HepG2 (cell line): ENCODE measurements around the gene THAP5. TPM values are rescaled to one million over a fixed set of nuclear protein-coding genes. Genes with fewer than 3 reads are reported as not detected.

ENCODE experiments used
- CEBPG ChIP-seq: IDR thresholded peaks from 2 replicates; pipeline ENCODE4 v1.6.1; 2016
- FOXK2 ChIP-seq: fragments of 450-650 bp; IDR thresholded peaks from 2 replicates; pipeline ENCODE4 v1.6.1; 2016
- ISL2 ChIP-seq: sonication (generic); formaldehyde crosslinking; IDR thresholded peaks from 2 replicates; pipeline ENCODE4 v1.5.0; 2020; ENCODE audit warnings: missing genetic modification reagents
- MYC ChIP-seq: sonication (generic); formaldehyde crosslinking; IDR thresholded peaks from 2 replicates; pipeline ENCODE4 v1.9.0; 2021; ENCODE audit warnings: missing genetic modification reagents, borderline replicate concordance
- MYNN ChIP-seq: sonication (generic); formaldehyde crosslinking; IDR thresholded peaks from 2 replicates; pipeline ENCODE4 v1.4.0; 2020; ENCODE audit warnings: mild to moderate bottlenecking, low read depth, missing genetic modification reagents
- NCOA1 ChIP-seq: sonication (generic); formaldehyde crosslinking; IDR thresholded peaks from 2 replicates; pipeline ENCODE4 v1.9.0; 2021; ENCODE audit warnings: missing genetic modification reagents
- PLRG1 ChIP-seq: fragments of 450-650 bp; conservative IDR thresholded peaks from 2 replicates; pipeline ENCODE4 v1.6.1; 2016
- POLR2A ChIP-seq, 2 experiments: IDR thresholded peaks; 2 replicates each; pipeline ENCODE4 v1.6.1; 2011; ENCODE audit warnings: low read depth in 2 of 2, low read length in 2 of 2, mild to moderate bottlenecking in 1 of 2, moderate library complexity in 1 of 2; ENCODE audit not compliant: insufficient read depth in 1 of 2
- SP1 ChIP-seq, 2 experiments: fragments of 450-650 bp in 1 of 2; sonication (generic) in 1 of 2; formaldehyde crosslinking in 1 of 2; IDR thresholded peaks; 2 replicates each; pipeline versions ENCODE4 v1.4.0 to v1.6.1; 2016 to 2020; ENCODE audit warnings: missing genetic modification reagents in 1 of 2
- YEATS2 ChIP-seq: sonication (generic); formaldehyde crosslinking; IDR thresholded peaks from 2 replicates; pipeline ENCODE4 v1.4.0; 2020; ENCODE audit warnings: missing genetic modification reagents, borderline replicate concordance
- ZNF205 ChIP-seq: IDR thresholded peaks from 2 replicates; pipeline ENCODE4 v1.6.1; 2018; ENCODE audit warnings: missing biosample characterization, missing genetic modification reagents
- ZNF263 ChIP-seq: sonication (generic); formaldehyde crosslinking; IDR thresholded peaks from 2 replicates; pipeline ENCODE4 v1.4.0; 2020; ENCODE audit warnings: missing genetic modification reagents
- ZNF30 ChIP-seq: sonication (generic); formaldehyde crosslinking; IDR thresholded peaks from 2 replicates; pipeline ENCODE4 v1.5.0; 2020; ENCODE audit warnings: mild to moderate bottlenecking, missing genetic modification reagents
- ZNF879 ChIP-seq: sonication (generic); formaldehyde crosslinking; IDR thresholded peaks from 2 replicates; pipeline ENCODE4 v1.8.1; 2023; ENCODE audit warnings: missing genetic modification reagents
- polyA plus RNA-seq, 8 experiments: library from polyadenylated mRNA; depleted of rRNA in 3 of 8; stranded (reverse) in 7 of 8; unstranded in 1 of 8; fragments of >200 nt; fragmentation: Illumina TruSeq in 4 of 8; extraction: Trizol in 4 of 8; gene quantifications; 2 replicates each; pipeline versions ENCODE4 v1.2.1 to v1.2.3, GENCODE V29; 2011 to 2016; ENCODE audit warnings: low read depth in 4 of 8, missing spikeins in 1 of 8, mixed read lengths in 1 of 8; ENCODE audit not compliant: insufficient read depth in 1 of 8
- total RNA-seq, 5 experiments: library from RNA; depleted of rRNA; stranded (reverse); fragments of >200 nt; fragmentation: Illumina TruSeq; extraction: Trizol; gene quantifications; 2 replicates each; pipeline ENCODE4 v1.2.3, GENCODE V29; 2016; ENCODE audit warnings: low read depth in 1 of 5
- TF ChIP-seq, protein P1 (sequence below), 2 experiments: fragments of 450-650 bp in 1 of 2; sonication (generic) in 1 of 2; formaldehyde crosslinking in 1 of 2; IDR thresholded peaks; 2 replicates each; pipeline versions ENCODE4 v1.6.1 to v1.8.0; 2016 to 2022; ENCODE audit warnings: antibody characterized with exemption in 1 of 2, mild to moderate bottlenecking in 1 of 2, missing genetic modification reagents in 1 of 2
- TF ChIP-seq, protein P2 (sequence below): sonication (generic); formaldehyde crosslinking; IDR thresholded peaks from 2 replicates; pipeline ENCODE4 v1.4.0; 2020; ENCODE audit warnings: mild to moderate bottlenecking, missing genetic modification reagents
- TF ChIP-seq, protein P3 (sequence below): sonication (generic); formaldehyde crosslinking; IDR thresholded peaks from 2 replicates; pipeline ENCODE4 v1.8.1; 2023; ENCODE audit warnings: mild to moderate bottlenecking, inconsistent platforms, moderate library complexity, missing genetic modification reagents, borderline replicate concordance
- TF ChIP-seq, protein P4 (sequence below): sonication (generic); formaldehyde crosslinking; IDR thresholded peaks from 2 replicates; pipeline ENCODE4 v1.5.0; 2020; ENCODE audit warnings: missing genetic modification reagents, mild to moderate bottlenecking, borderline replicate concordance

THAP5 gene
- total and polyA plus RNA-seq, 2 of the 13 experiments (the other 11 are each of a cell fraction or from before 2014, with no cell fraction given): 3.6 to 11.8 TPM

DNA sequence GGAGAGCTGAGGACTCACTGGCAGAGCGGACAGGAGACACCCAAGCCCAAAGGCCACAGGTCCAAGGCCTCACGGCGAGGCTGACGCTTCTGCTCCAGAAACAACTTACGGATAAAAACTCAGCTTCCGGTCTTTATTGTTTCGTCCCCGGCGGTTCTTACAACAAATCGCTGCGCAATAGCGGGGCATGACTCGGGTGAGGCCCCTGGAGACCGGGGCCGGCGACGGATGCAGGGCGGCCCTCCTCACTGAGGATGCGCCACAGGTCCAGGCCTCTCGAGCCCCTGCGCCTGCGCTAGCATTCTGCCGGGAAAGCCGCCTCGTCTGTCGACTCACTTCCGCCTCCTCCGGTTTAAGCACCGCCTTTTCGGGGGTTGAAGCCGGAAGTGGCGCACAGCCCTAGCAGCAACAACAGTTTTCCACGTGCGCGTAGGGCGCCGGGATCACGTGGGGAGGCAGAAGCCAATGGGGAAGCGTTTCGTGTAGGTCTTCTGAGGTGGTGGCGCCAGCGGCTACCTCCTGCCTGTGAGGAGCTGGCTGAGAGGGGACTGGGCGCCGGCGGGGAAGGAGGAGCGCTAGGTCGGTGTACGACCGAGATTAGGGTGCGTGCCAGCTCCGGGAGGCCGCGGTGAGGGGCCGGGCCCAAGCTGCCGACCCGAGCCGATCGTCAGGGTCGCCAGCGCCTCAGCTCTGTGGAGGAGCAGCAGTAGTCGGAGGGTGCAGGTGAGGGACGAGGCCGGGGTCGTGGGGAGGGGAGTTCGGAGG is at the start of gene THAP5, which contains the start of gene DNAJB9 (continued):
- TF ChIP-seq NCOA1 (CRISPR knock-in tag) (0 out of 2 replicates have a peak, but pooled peaks have one; percentile 54), CEBPG (no peak), MYC (peak; percentile 95), PLRG1 (no peak), ZNF205 (CRISPR knock-in tag) (peak; percentile 40; the same call in 1 of the 2 replicates), ISL2 (CRISPR knock-in tag) (peak; percentile 14; the same call in 1 of the 2 replicates), ZNF879 (CRISPR knock-in tag) (peak; percentile 93), YEATS2 (CRISPR knock-in tag) (peak; percentile 96), ZNF263 (CRISPR knock-in tag) (no peak), ZNF30 (CRISPR knock-in tag) (peak; percentile 1; the same call in 1 of the 2 replicates), SP1 (IDR thresholded peaks at IDR 0.05) (no peak), SP1 (CRISPR knock-in tag; IDR thresholded peaks at IDR 0.05) (peak; percentile 56; the same call in 1 of the 2 replicates), MYNN (CRISPR knock-in tag) (peak; percentile 28; the same call in 1 of the 2 replicates), FOXK2 (peak; percentile 100), POLR2A (IDR thresholded peaks at IDR 0.05; ENCODE audit: insufficient read depth in 1 of 2, low read depth in 2 of 2, low read length in 2 of 2) (peak; percentile 92 to 93)
- TF ChIP-seq, protein P1, sequence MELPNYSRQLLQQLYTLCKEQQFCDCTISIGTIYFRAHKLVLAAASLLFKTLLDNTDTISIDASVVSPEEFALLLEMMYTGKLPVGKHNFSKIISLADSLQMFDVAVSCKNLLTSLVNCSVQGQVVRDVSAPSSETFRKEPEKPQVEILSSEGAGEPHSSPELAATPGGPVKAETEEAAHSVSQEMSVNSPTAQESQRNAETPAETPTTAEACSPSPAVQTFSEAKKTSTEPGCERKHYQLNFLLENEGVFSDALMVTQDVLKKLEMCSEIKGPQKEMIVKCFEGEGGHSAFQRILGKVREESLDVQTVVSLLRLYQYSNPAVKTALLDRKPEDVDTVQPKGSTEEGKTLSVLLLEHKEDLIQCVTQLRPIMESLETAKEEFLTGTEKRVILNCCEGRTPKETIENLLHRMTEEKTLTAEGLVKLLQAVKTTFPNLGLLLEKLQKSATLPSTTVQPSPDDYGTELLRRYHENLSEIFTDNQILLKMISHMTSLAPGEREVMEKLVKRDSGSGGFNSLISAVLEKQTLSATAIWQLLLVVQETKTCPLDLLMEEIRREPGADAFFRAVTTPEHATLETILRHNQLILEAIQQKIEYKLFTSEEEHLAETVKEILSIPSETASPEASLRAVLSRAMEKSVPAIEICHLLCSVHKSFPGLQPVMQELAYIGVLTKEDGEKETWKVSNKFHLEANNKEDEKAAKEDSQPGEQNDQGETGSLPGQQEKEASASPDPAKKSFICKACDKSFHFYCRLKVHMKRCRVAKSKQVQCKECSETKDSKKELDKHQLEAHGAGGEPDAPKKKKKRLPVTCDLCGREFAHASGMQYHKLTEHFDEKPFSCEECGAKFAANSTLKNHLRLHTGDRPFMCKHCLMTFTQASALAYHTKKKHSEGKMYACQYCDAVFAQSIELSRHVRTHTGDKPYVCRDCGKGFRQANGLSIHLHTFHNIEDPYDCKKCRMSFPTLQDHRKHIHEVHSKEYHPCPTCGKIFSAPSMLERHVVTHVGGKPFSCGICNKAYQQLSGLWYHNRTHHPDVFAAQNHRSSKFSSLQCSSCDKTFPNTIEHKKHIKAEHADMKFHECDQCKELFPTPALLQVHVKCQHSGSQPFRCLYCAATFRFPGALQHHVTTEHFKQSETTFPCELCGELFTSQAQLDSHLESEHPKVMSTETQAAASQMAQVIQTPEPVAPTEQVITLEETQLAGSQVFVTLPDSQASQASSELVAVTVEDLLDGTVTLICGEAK (IDR thresholded peaks at IDR 0.05): peak; percentile 80
- TF ChIP-seq, protein P1 (CRISPR knock-in tag; IDR thresholded peaks at IDR 0.05): peak; percentile 85
- TF ChIP-seq, protein P2, sequence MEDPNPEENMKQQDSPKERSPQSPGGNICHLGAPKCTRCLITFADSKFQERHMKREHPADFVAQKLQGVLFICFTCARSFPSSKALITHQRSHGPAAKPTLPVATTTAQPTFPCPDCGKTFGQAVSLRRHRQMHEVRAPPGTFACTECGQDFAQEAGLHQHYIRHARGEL: no peak; the same call in 1 of the 2 replicates
- TF ChIP-seq, protein P3, sequence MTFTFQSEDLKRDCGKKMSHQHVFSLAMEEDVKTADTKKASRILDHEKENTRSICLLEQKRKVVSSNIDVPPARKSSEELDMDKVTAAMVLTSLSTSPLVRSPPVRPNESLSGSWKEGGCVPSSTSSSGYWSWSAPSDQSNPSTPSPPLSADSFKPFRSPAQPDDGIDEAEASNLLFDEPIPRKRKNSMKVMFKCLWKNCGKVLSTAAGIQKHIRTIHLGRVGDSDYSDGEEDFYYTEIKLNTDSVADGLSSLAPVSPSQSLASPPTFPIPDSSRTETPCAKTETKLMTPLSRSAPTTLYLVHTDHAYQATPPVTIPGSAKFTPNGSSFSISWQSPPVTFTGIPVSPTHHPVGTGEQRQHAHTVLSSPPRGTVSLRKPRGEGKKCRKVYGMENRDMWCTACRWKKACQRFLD: peak; percentile 76; the same call in 1 of the 2 replicates
- TF ChIP-seq, protein P4, sequence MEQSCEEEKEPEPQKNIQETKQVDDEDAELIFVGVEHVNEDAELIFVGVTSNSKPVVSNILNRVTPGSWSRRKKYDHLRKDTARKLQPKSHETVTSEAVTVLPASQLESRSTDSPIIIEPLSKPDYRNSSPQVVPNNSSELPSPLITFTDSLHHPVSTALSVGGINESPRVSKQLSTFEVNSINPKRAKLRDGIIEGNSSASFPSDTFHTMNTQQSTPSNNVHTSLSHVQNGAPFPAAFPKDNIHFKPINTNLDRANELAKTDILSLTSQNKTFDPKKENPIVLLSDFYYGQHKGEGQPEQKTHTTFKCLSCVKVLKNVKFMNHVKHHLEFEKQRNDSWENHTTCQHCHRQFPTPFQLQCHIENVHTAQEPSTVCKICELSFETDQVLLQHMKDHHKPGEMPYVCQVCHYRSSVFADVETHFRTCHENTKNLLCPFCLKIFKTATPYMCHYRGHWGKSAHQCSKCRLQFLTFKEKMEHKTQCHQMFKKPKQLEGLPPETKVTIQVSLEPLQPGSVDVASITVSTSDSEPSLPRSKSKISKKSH (CRISPR knock-in tag): peak; percentile 91
